HEK293 (cell line): ENCODE results near the gene MKNK2.
A peak's percentile ranks its signal among the peaks of the same experiment; 100 is the strongest.

ENCODE experiments used
- CTCF ChIA-PET: fragments of 350-600 bp; formaldehyde crosslinking; extraction: SDS; loops from one replicate; lab custom pipeline; 2021; ENCODE audit warnings: antibody characterized with exemption; lab: Yijun Ruan, JAX
- POLR2A ChIA-PET: fragments of 300-600 bp; formaldehyde crosslinking; extraction: SDS; loops from one replicate; lab custom pipeline; 2020; ENCODE audit warnings: antibody characterized with exemption, inconsistent platforms; lab: Yijun Ruan, JAX
- H3K27ac ChIP-seq: fragments of 200-500 bp; sonication (Bioruptor generic); 2 replicates; pipeline ENCODE4 v1.5.1; 2014; ENCODE audit warnings: low read depth, low read length, control low read depth, inconsistent platforms; ENCODE audit errors: extremely low read depth
- H3K36me3 ChIP-seq, 2 experiments: fragments of 200-500 bp in 1 of 2; sonication (Bioruptor generic) in 1 of 2; 1 replicate in 1 of 2; 2 replicates in 1 of 2; pipeline ENCODE4 v1.5.1; 2014 to 2017; ENCODE audit warnings: inconsistent platforms in 2 of 2, low read length in 2 of 2; ENCODE audit not compliant: control insufficient read depth in 2 of 2, insufficient read depth in 1 of 2
- H3K4me1 ChIP-seq: fragments of 200-500 bp; sonication (Bioruptor generic); 2 replicates; pipeline ENCODE4 v1.5.1; 2014; ENCODE audit warnings: mild to moderate bottlenecking, low read length, inconsistent platforms; ENCODE audit not compliant: control insufficient read depth, insufficient read depth
- H3K4me3 ChIP-seq: 2 replicates; pipeline ENCODE4 v1.5.1; 2011; ENCODE audit warnings: low read depth, mild to moderate bottlenecking, control low read depth, low read length, moderate library complexity
- H3K9me3 ChIP-seq: fragments of 200-500 bp; sonication (Bioruptor generic); 2 replicates; pipeline ENCODE4 v1.5.1; 2014; ENCODE audit warnings: low read depth, low read length, inconsistent platforms; ENCODE audit not compliant: control insufficient read depth, insufficient read depth
- MYNN ChIP-seq: fragments of 450-650 bp; formaldehyde crosslinking; IDR thresholded peaks from 2 replicates; pipeline ENCODE4 v1.5.1; 2016; ENCODE audit warnings: missing biosample characterization, missing genetic modification characterization, borderline replicate concordance
- YY2 ChIP-seq: fragments of 450-650 bp; formaldehyde crosslinking; IDR thresholded peaks from 2 replicates; pipeline ENCODE4 v1.5.1; 2016; ENCODE audit warnings: missing biosample characterization, missing genetic modification characterization
- TF ChIP-seq, protein P1 (sequence below): fragments of 450-650 bp; formaldehyde crosslinking; IDR thresholded peaks from 2 replicates; pipeline ENCODE4 v1.5.1; 2017; ENCODE audit warnings: missing biosample characterization, missing genetic modification characterization
- TF ChIP-seq, protein P2 (sequence below): fragments of 450-650 bp; formaldehyde crosslinking; IDR thresholded peaks from 2 replicates; pipeline ENCODE4 v1.5.1; 2016; ENCODE audit warnings: missing biosample characterization, missing genetic modification characterization
- TF ChIP-seq, protein P3 (sequence below): fragments of 450-650 bp; formaldehyde crosslinking; IDR thresholded peaks from 2 replicates; pipeline ENCODE4 v1.5.1; 2016; ENCODE audit warnings: missing biosample characterization, missing genetic modification characterization
- TF ChIP-seq, protein P4 (sequence below): fragments of 450-650 bp; formaldehyde crosslinking; IDR thresholded peaks from 2 replicates; pipeline ENCODE4 v1.5.1; 2017; ENCODE audit warnings: missing biosample characterization, missing genetic modification characterization

The MKNK2 gene

DNA sequence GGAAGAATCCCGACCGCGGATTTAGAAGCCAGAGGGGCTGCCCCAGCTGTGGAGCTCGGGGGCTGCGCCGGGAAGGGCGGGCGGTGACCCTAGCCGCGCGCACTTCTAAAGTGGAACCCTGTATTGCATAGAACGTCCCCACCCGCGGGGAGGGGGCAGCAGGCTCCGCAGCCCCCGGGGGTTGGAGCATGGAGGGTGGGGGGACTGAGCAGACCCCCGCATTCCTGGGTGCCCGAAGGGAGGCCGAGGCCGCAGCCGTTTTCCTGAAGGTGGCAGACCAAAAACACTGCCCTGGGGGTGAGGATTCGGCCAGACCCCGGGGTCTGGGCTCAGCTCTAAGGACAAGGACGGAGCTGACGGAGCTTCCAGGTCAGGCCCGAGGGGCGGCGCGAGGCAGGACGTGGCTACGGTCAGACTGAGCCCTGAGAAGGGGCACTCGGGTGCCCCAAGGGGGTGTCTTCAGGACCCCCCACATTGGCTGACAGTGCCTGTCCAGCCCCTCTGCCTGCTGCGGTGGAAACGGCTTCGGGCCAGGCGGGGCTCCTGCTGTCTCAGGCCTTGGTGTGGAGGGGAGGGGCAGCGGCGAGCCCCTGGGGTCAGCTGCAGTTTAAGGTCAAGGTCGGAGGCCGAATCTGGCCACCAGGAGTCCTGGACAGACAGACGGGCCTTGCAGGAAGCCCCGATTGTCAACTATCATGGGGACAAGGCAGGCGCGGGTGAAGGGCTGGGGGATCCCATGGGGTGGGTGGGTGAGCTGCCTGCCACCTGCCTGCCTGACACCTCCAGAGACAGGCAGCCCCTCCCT lies 12.6 kb downstream of the MKNK2 start:
- peaks cover 0 to 49% of the 10 kb centered on the region in 2 experiments; a peak in 2 of 3 replicates for H3K36me3 ChIP-seq
- ChIA-PET POLR2A (interaction anchor here (0.9 to 1.3 kb wide), 2 partner anchors 11 to 25 kb away, joined by 3 read pairs; no protein-coding TSS in a partner anchor), CTCF (interaction anchor here (0.7 to 1.1 kb wide), 4 partner anchors 18 to 698 kb away, joined by 3 to 8 read pairs (median 3); no protein-coding TSS in a partner anchor)
- no peaks in the 10 kb centered on the region for H3K9me3 ChIP-seq
- no peak overlapping the region for H3K27ac ChIP-seq
- TF ChIP-seq, protein P1, sequence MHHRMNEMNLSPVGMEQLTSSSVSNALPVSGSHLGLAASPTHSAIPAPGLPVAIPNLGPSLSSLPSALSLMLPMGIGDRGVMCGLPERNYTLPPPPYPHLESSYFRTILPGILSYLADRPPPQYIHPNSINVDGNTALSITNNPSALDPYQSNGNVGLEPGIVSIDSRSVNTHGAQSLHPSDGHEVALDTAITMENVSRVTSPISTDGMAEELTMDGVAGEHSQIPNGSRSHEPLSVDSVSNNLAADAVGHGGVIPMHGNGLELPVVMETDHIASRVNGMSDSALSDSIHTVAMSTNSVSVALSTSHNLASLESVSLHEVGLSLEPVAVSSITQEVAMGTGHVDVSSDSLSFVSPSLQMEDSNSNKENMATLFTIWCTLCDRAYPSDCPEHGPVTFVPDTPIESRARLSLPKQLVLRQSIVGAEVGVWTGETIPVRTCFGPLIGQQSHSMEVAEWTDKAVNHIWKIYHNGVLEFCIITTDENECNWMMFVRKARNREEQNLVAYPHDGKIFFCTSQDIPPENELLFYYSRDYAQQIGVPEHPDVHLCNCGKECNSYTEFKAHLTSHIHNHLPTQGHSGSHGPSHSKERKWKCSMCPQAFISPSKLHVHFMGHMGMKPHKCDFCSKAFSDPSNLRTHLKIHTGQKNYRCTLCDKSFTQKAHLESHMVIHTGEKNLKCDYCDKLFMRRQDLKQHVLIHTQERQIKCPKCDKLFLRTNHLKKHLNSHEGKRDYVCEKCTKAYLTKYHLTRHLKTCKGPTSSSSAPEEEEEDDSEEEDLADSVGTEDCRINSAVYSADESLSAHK (tag by site-specific recombination) = no peak
- H3K4me3 ChIP-seq = no peak overlapping the region
- peaks cover 13% of the 10 kb centered on the region for H3K4me1 ChIP-seq

DNA sequence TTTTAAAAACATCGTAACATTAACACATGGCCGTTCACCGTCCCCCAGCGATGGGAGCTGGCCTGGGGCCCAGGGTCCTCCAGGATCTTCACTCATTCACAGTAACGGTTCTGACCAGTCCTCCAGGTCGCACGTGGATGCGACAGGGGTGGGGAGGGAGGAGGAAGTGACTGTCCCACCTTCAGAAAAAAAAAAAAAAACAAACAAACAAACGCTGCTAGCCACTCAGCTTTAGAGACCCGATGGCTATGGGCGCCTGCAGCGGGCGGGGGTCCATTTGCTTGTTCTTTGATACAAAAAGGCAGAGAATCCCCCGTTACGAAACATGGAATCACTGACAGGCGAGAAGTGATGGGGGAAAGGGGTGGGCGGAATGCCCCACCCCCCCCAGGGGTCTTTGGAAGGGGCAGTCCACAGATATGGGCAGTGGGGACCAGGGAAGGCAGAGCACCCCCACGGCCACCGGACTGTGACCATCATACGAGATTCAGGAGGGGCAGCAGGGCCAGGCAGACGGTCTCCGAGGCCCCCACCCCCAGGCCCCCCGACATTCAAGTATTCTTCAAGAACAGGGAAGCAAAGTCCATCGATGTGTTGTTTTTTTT lies 13.3 kb downstream of the MKNK2 start:
- Histone ChIP-seq H3K4me1 (peaks cover 13% of the 10 kb centered on the region), H3K4me3 (no peak overlapping the region), H3K9me3 (no peaks in the 10 kb centered on the region), H3K36me3 (peaks cover 0 to 42% of the 10 kb centered on the region in 2 experiments; a peak in 2 of 3 replicates), H3K27ac (no peak overlapping the region)
- TF ChIP-seq, protein P2, sequence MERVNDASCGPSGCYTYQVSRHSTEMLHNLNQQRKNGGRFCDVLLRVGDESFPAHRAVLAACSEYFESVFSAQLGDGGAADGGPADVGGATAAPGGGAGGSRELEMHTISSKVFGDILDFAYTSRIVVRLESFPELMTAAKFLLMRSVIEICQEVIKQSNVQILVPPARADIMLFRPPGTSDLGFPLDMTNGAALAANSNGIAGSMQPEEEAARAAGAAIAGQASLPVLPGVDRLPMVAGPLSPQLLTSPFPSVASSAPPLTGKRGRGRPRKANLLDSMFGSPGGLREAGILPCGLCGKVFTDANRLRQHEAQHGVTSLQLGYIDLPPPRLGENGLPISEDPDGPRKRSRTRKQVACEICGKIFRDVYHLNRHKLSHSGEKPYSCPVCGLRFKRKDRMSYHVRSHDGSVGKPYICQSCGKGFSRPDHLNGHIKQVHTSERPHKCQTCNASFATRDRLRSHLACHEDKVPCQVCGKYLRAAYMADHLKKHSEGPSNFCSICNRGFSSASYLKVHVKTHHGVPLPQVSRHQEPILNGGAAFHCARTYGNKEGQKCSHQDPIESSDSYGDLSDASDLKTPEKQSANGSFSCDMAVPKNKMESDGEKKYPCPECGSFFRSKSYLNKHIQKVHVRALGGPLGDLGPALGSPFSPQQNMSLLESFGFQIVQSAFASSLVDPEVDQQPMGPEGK (tag by site-specific recombination) = 0 out of 2 replicates have a peak, but pooled peaks have one; percentile 22
- no peak for TF ChIP-seq YY2 (tag by site-specific recombination)
- TF ChIP-seq, protein P3, sequence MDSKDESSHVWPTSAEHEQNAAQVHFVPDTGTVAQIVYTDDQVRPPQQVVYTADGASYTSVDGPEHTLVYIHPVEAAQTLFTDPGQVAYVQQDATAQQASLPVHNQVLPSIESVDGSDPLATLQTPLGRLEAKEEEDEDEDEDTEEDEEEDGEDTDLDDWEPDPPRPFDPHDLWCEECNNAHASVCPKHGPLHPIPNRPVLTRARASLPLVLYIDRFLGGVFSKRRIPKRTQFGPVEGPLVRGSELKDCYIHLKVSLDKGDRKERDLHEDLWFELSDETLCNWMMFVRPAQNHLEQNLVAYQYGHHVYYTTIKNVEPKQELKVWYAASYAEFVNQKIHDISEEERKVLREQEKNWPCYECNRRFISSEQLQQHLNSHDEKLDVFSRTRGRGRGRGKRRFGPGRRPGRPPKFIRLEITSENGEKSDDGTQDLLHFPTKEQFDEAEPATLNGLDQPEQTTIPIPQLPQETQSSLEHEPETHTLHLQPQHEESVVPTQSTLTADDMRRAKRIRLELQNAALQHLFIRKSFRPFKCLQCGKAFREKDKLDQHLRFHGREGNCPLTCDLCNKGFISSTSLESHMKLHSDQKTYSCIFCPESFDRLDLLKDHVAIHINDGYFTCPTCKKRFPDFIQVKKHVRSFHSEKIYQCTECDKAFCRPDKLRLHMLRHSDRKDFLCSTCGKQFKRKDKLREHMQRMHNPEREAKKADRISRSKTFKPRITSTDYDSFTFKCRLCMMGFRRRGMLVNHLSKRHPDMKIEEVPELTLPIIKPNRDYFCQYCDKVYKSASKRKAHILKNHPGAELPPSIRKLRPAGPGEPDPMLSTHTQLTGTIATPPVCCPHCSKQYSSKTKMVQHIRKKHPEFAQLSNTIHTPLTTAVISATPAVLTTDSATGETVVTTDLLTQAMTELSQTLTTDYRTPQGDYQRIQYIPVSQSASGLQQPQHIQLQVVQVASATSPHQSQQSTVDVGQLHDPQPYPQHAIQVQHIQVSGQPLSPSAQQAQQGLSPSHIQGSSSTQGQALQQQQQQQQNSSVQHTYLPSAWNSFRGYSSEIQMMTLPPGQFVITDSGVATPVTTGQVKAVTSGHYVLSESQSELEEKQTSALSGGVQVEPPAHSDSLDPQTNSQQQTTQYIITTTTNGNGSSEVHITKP (tag by site-specific recombination) = peak; percentile 61; the same call in 1 of the 2 replicates
- CTCF ChIA-PET = interaction anchor here (0.5 to 0.7 kb wide), 5 partner anchors 10 to 699 kb away, joined by 3 to 5 read pairs (median 3); no protein-coding TSS in a partner anchor
- POLR2A ChIA-PET = interaction anchor here (0.5 to 3.2 kb wide), 4 partner anchors 11 to 114 kb away, joined by 3 to 17 read pairs (median 4); no protein-coding TSS in a partner anchor

DNA sequence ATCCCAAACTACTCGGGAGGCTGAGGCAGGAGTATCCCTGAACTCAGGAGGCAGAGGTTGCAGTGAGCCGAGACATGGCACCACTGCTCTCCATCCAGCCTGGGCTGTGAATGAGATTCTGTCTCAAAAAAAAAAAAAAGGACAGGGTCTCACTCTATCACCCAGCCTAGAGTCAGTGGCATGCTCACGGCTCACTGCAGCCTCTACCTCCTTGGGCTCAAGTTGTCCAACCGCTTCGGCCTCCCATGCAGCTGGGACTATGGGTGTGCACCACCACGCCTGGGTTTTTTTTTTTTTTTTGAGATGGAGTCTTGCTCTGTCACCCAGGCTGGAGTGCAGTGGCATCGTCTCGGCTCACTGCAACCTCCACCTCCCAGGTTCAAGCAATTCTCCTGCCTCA lies 14.6 kb downstream of the MKNK2 start:
- Histone ChIP-seq H3K27ac (no peak overlapping the region), H3K4me1 (peaks cover 7% of the 10 kb centered on the region), H3K9me3 (no peaks in the 10 kb centered on the region), H3K36me3 (peaks cover 0 to 33% of the 10 kb centered on the region in 2 experiments; a peak in 1 of 3 replicates), H3K4me3 (no peak overlapping the region)
- ChIA-PET POLR2A (interaction anchor here (0.6 to 3.2 kb wide), 2 partner anchors 13 to 17 kb away, joined by 9 to 17 read pairs; no protein-coding TSS in a partner anchor), CTCF (no interaction called here)
- no peak for TF ChIP-seq MYNN (tag by site-specific recombination)
- TF ChIP-seq, protein P4, sequence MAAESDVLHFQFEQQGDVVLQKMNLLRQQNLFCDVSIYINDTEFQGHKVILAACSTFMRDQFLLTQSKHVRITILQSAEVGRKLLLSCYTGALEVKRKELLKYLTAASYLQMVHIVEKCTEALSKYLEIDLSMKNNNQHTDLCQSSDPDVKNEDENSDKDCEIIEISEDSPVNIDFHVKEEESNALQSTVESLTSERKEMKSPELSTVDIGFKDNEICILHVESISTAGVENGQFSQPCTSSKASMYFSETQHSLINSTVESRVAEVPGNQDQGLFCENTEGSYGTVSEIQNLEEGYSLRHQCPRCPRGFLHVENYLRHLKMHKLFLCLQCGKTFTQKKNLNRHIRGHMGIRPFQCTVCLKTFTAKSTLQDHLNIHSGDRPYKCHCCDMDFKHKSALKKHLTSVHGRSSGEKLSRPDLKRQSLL (tag by site-specific recombination) = peak; percentile 67; the same call in 1 of the 2 replicates
